Smooth muscle cell (in vitro differentiated cells): Measurements from ENCODE around the gene RNASE13. TPM values are rescaled to one million over a fixed set of nuclear protein-coding genes. Genes with fewer than 3 reads are reported as not detected.

Source experiments
- DNase-seq: peaks from one replicate; lab custom pipeline; 2025; ENCODE audit not compliant: unreplicated experiment; lab: John Stamatoyannopoulos, UW
- H2AFZ ChIP-seq: fragments of 200-600 bp; sonication (generic); 2 replicates; pipeline ENCODE4 v1.6.0; 2016; ENCODE audit warnings: antibody characterized with exemption, low read depth, mild to moderate bottlenecking
- H3F3A ChIP-seq: fragments of 200-600 bp; sonication (generic); 2 replicates; pipeline ENCODE4 v1.6.0; 2017; ENCODE audit warnings: antibody characterized with exemption, low read depth
- H3K27ac ChIP-seq: fragments of 200-600 bp; sonication (generic); 2 replicates; pipeline ENCODE4 v1.5.1; 2016; ENCODE audit warnings: low read depth, mild to moderate bottlenecking
- H3K27me3 ChIP-seq: fragments of 200-600 bp; sonication (generic); 2 replicates; pipeline ENCODE4 v1.6.1; 2016; ENCODE audit warnings: low read depth, mild to moderate bottlenecking
- H3K36me3 ChIP-seq: fragments of 200-600 bp; sonication (generic); 2 replicates; pipeline ENCODE4 v1.5.1; 2016; ENCODE audit warnings: low read depth
- H3K4me1 ChIP-seq: fragments of 200-600 bp; sonication (generic); 2 replicates; pipeline ENCODE4 v1.5.1; 2016; ENCODE audit warnings: low read depth
- H3K4me2 ChIP-seq: fragments of 200-600 bp; sonication (generic); 2 replicates; pipeline ENCODE4 v1.6.0; 2016; ENCODE audit warnings: mild to moderate bottlenecking
- H3K4me3 ChIP-seq: fragments of 200-600 bp; sonication (generic); 2 replicates; pipeline ENCODE4 v1.5.1; 2016; ENCODE audit warnings: mild to moderate bottlenecking
- H3K79me2 ChIP-seq: fragments of 200-600 bp; sonication (generic); 2 replicates; pipeline ENCODE4 v1.6.0; 2016; ENCODE audit warnings: low read depth, mild to moderate bottlenecking
- H3K9ac ChIP-seq: fragments of 200-600 bp; sonication (generic); 2 replicates; pipeline ENCODE4 v1.6.0; 2016; ENCODE audit warnings: low read depth
- H3K9me3 ChIP-seq: fragments of 200-600 bp; sonication (generic); replicated peaks from 2 replicates; pipeline ENCODE4 v1.5.1; 2016; ENCODE audit warnings: low read depth
- H4K20me1 ChIP-seq: fragments of 200-600 bp; sonication (generic); 2 replicates; pipeline ENCODE4 v1.6.0; 2016; ENCODE audit warnings: low read depth
- CTCF ChIP-seq: fragments of 200-600 bp; sonication (generic); IDR thresholded peaks from 2 replicates; pipeline ENCODE4 v1.5.1; 2017; ENCODE audit warnings: borderline replicate concordance, mild to moderate bottlenecking, antibody characterized with exemption; ENCODE audit not compliant: insufficient read depth, poor library complexity, severe bottlenecking
- WGBS: methylation state at CpG from one replicate; pipeline ENCODE4 v1.1.7; 2016; ENCODE audit warnings: low lambda C conversion rate; 5-methylcytosine and 5-hydroxymethylcytosine counted together
- polyA plus RNA-seq: library from polyadenylated mRNA; unstranded; fragments of >200 nt; fragmentation: Nextera tagmentation; extraction: Ambion mirVana; gene quantifications from 2 replicates; pipeline ENCODE4 v1.2.1, GENCODE V29; 2016
- total RNA-seq: library from RNA; depleted of rRNA; stranded (reverse); fragments of >200 nt; gene quantifications from 2 replicates; pipeline ENCODE4 v1.2.3, GENCODE V29; 2014

The RNASE13 gene
- total and polyA plus RNA-seq, 2 experiments from 2014 or later = 0.25 TPM; not detected in 1

GRCh38 chr14:21053184-21054122, 18.8 kb upstream of the RNASE13 start:
- no peak for DNase-seq
- H3K4me3 ChIP-seq = no peak overlapping the region
- no peak overlapping the region for H3K4me2 ChIP-seq
- no peaks in the 10 kb centered on the region for H3K4me1 ChIP-seq
- H3K27me3 ChIP-seq = no peaks in the 10 kb centered on the region
- 94% methylated on average over 20 of the region's 20 CpGs for WGBS
- no peak overlapping the region for H3K9ac ChIP-seq
- no peaks in the 10 kb centered on the region for H3K79me2 ChIP-seq
- H2AFZ ChIP-seq = no peak overlapping the region
- no peak overlapping the region for H3K27ac ChIP-seq
- no peak for TF ChIP-seq CTCF
- no peaks in the 10 kb centered on the region for H4K20me1 ChIP-seq
- H3K36me3 ChIP-seq = no peaks in the 10 kb centered on the region
- no peaks in the 10 kb centered on the region for H3K9me3 ChIP-seq
- peaks cover 9% of the 10 kb centered on the region for H3F3A ChIP-seq

DNA sequence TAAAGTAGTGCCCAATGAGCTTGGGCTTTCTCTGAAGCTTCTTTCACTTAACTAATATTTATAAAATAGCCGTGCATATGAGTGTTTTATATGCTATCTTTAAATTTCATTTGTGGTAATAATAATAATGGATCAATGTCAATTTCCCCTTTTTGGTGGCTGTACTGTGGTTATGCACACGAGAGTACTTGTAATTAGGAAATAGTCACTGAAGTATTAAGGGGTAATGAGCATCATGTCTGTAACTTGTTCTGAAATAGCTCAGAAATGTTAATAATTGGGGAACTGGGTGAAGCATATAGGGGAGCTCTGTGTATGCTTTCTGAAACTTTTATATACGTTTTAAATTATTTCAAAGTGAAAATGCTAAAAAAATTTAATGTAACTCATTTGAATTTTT, 16.0 kb upstream of the RNASE13 start:
- Histone ChIP-seq H2AFZ (no peak overlapping the region), H3K36me3 (no peaks in the 10 kb centered on the region), H3K79me2 (no peaks in the 10 kb centered on the region), H3K4me2 (no peak overlapping the region), H4K20me1 (no peaks in the 10 kb centered on the region), H3K27me3 (no peaks in the 10 kb centered on the region), H3K27ac (no peak overlapping the region), H3K9ac (no peak overlapping the region), H3F3A (peaks cover 7% of the 10 kb centered on the region), H3K4me1 (no peaks in the 10 kb centered on the region), H3K4me3 (no peak overlapping the region), H3K9me3 (no peaks in the 10 kb centered on the region)
- TF ChIP-seq CTCF = no peak
- DNase-seq = no peak
- WGBS = 87% methylated on average over 3 of the region's 3 CpGs

- Histone ChIP-seq H3K27me3 (no peaks in the 10 kb centered on the region), H3K4me3 (no peak overlapping the region), H4K20me1 (no peaks in the 10 kb centered on the region), H3K4me2 (peak overlapping the region; percentile 53), H3K27ac (peak overlapping the region; percentile 13), H3K9ac (no peak overlapping the region), H3K4me1 (no peaks in the 10 kb centered on the region), H3K9me3 (no peaks in the 10 kb centered on the region), H3K79me2 (no peaks in the 10 kb centered on the region), H3K36me3 (no peaks in the 10 kb centered on the region), H3F3A (peaks cover 7% of the 10 kb centered on the region), H2AFZ (peak overlapping the region; percentile 46)
- DNase-seq = no peak
- TF ChIP-seq CTCF = no peak
- 46% methylated on average over 3 of the region's 3 CpGs for WGBS
These were observed 14.7 kb upstream of the RNASE13 start for GRCh38 chr14:21049271-21049673.
